Measurements from ENCODE around the gene CCDC90B.

CCDC90B gene

DNA sequence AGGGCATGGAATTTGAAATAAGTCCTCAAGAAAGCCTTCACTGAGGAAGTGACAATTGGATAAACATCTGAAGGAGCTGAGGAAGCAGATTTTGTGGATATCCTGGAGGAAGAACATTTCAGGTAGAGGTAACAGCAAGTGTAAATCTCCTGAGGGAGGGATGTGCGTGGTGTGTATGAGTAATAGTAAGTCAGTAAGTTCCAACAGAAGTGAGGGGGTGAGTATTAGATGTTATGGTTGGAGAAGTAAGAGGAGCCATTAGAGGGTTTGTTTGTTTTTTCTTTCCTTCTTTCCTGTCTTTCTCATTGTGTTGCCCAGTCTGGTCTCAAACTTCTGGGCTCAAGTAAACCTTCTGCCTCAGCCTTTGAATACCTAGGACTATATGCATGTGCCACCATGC lies 63.7 kb downstream of the CCDC90B start:
- DNase-seq, result no peak

GRCh38 chr11:83221694-83222093 lies 64.5 kb downstream of the CCDC90B start:
- DNase-seq, result no peak

DNA sequence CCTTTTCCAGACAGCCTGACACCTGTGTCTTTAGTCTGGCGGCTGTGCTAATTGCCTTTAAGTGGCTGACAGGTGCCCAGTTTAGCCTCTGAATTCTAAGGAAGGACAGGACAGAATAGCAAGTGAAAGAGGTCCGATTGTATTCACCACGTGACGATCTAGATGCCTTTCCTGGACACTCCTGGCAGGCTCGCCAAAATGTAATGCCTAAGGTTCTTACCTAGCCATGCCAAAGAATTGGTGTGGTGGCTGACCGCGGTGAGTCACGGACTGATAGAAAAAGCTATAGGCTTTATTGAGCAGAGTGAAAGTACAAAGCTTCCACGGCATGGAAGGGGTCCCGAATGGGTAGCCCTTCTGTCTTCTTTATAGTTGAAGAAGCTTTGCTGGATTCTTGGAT lies 65.9 kb downstream of the CCDC90B start:
- no peak for DNase-seq

DNA sequence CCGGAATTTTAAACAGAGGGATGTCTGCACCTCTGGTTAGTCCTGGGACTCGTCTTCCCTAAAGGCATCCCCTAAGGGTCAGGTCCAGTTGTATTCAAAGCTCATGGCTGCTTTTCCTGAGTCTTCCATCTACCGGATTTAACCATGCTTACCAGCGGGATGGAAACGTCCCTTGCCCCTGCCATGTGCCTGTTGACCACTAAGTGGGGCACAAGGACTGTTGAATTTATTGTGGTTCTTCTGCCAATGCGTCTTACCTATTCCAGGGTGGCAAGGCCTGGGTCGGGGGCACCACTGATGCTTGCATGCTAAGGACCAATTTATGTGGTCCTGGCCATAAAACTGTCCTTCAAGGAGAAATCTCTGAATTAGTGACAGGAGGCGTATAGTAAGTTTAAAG lies 67.1 kb downstream of the CCDC90B start:
- no peak for DNase-seq

Data from T-helper 2 cell (primary cell).